NB4 (cell line): Measurements from ENCODE around the gene CROCC.

Source experiments
- DNase-seq: peaks from one replicate; pipeline ENCODE4 v3.0.0; 2010; ENCODE audit warnings: low read depth
- H3K4me3 ChIP-seq: one replicate; pipeline ENCODE4 v1.5.1; 2011; ENCODE audit warnings: mild to moderate bottlenecking, low read depth, low read length, moderate library complexity
- MYC ChIP-seq: IDR thresholded peaks from 2 replicates; pipeline ENCODE4 v1.6.1; 2011; ENCODE audit warnings: low read depth, low read length
- POLR2A ChIP-seq: IDR thresholded peaks from 2 replicates; pipeline ENCODE4 v1.6.1; 2011; ENCODE audit warnings: mild to moderate bottlenecking; ENCODE audit not compliant: insufficient read length; ENCODE audit errors: extremely low read depth
- TF ChIP-seq, protein P1 (sequence below): IDR thresholded peaks from 2 replicates; pipeline ENCODE4 v1.6.1; 2011; ENCODE audit warnings: low read depth, low read length
- TF ChIP-seq, protein P2 (sequence below): IDR thresholded peaks from one replicate; pipeline ENCODE4 v1.5.1; 2012; ENCODE audit warnings: low read depth, low read length

CROCC gene

DNA sequence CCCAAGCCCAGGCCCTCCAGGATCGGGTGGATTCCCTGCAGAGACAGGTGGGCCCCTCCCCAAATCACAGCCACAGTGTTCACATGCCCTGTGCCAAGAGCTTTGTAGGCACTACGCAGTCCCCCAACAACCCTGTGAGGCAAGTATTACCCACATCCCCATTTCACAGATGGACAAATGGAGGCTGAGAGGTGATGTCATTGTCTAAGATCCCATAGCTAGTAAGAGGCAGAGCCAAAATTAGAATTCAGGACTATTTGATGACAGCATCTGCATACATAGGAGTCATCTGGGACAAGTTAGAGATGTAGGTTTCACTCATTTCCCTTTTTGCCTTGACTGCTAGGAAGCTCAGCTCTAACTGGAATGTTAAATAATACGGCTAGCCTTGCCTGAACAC, 46.6 kb downstream of the CROCC start:
- TF ChIP-seq POLR2A = no peak
- TF ChIP-seq, protein P1, sequence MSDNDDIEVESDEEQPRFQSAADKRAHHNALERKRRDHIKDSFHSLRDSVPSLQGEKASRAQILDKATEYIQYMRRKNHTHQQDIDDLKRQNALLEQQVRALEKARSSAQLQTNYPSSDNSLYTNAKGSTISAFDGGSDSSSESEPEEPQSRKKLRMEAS = no peak
- TF ChIP-seq, protein P2, sequence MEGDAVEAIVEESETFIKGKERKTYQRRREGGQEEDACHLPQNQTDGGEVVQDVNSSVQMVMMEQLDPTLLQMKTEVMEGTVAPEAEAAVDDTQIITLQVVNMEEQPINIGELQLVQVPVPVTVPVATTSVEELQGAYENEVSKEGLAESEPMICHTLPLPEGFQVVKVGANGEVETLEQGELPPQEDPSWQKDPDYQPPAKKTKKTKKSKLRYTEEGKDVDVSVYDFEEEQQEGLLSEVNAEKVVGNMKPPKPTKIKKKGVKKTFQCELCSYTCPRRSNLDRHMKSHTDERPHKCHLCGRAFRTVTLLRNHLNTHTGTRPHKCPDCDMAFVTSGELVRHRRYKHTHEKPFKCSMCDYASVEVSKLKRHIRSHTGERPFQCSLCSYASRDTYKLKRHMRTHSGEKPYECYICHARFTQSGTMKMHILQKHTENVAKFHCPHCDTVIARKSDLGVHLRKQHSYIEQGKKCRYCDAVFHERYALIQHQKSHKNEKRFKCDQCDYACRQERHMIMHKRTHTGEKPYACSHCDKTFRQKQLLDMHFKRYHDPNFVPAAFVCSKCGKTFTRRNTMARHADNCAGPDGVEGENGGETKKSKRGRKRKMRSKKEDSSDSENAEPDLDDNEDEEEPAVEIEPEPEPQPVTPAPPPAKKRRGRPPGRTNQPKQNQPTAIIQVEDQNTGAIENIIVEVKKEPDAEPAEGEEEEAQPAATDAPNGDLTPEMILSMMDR = no peak
- no peak for TF ChIP-seq MYC
- H3K4me3 ChIP-seq = no peak overlapping the region
- no peak for DNase-seq

DNA sequence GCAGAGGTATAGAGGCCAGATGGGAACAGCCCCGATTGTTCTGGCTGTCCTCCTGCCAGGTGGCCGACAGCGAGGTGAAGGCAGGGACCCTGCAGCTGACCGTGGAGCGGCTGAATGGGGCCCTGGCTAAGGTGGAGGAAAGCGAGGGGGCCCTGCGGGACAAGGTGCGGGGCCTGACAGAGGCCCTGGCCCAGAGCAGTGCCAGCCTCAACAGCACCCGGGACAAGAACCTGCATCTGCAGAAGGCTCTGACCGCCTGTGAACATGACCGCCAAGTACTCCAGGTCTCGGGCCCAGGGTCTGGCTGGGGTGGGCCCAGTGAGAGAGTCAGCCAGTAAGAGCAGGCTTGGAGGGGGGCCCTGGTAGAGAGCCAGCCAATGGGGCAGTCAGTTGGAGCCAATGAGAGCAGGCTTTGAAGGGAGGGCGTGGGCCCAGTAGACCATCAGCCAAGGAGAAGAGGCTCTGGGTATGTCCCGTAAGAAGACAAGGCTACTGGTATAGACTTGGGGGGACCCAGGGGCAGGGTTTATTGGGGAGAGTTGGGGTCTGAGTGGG, 47.4 kb downstream of the CROCC start:
- DNase-seq = no peak
- TF ChIP-seq POLR2A (no peak), MYC (no peak)
- TF ChIP-seq, protein P1 = no peak
- TF ChIP-seq, protein P2 = no peak
- H3K4me3 ChIP-seq = no peak overlapping the region

DNA sequence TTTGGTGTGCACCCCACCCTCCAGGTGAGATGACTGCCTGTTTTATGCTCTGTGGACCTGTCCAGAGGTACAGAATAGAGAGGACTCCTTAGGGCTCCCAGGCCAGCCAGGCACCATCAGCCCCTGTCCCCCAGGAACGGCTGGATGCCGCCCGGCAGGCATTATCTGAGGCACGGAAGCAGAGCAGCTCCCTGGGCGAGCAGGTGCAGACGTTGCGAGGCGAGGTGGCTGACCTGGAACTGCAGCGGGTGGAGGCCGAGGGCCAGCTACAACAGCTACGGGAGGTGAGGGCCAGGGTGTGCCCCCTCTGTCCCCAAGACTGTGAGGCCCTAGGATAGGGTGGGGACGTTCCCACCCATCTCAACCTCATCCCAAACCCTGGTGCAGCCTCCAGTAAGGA, 47.9 kb downstream of the CROCC start:
- H3K4me3 ChIP-seq = no peak overlapping the region
- DNase-seq = no peak
- no peak for TF ChIP-seq MYC
- TF ChIP-seq, protein P2 = no peak
- TF ChIP-seq, protein P1 = no peak
- no peak for TF ChIP-seq POLR2A

DNA sequence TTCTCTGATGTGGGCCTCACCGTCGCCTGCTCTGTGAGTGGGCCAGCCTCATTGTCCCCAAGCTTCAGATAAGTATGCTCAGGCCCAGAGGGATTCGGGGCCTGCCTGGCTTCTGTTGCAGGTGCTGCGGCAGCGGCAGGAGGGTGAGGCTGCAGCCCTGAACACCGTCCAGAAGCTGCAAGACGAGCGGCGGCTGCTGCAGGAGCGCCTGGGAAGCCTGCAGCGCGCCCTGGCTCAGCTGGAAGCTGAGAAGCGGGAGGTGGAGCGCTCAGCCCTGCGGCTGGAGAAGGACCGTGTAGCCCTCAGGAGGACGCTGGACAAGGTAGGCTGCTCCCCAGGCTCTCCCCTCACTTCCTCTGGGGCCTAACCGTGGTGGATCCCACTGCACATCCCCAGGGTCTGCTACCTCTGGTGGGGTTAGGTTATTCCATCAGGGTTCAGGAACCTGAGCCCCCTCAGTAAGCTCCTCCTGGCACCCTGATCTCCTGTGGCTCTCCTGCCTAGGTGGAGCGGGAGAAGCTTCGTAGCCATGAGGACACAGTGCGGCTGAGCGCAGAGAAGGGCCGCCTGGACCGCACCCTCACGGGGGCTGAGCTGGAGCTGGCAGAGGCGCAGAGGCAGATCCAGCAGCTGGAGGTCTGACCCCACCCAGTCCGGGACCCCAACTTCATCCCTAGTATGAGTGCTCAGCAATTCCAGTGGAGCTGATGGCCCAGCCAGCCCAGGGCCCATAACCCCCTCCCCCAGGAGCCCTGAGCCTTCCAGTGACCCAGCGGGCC, 48.6 kb downstream of the CROCC start:
- H3K4me3 ChIP-seq = no peak overlapping the region
- TF ChIP-seq MYC = no peak
- TF ChIP-seq, protein P2 = no peak
- TF ChIP-seq, protein P1 = no peak
- TF ChIP-seq POLR2A = no peak
- DNase-seq = no peak

DNA sequence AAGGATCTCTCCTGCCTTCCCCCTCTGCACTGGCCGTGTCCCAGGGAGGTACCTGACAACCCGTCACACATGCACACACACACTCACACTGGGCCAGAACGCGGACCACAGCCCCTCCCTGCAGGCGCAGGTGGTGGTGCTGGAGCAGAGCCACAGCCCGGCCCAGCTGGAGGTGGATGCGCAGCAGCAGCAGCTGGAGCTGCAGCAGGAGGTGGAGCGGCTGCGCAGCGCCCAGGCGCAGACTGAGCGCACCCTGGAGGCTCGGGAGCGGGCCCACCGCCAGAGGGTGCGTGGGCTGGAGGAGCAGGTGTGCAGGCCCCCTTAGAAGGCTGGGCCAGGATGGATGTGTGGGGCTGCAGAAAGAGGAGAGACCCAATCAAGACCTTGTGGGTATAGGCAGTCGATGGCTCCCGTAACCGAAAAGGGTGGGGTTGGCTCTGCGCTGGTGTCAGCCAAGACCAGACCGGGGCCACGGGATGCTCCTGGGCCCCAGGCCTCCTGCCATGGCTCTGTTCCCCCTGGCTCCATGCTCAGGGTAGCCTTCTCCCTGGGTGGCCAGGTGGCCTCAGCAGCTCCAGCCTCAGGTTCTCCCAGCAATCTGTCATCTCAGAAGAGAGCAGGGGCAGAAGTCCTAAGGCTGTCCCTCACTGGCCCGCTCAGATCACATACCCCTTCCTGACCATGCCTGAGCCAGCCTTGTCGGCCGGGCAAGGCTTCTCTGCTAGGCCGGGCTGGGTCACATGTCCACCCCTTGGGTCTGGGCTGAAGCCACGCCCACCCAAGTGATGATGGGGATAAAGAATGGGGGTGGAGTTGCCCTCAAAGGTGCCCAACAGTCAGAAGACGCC, 49.8 kb downstream of the CROCC start:
- H3K4me3 ChIP-seq = no peak overlapping the region
- TF ChIP-seq MYC (no peak), POLR2A (no peak)
- TF ChIP-seq, protein P2 = no peak
- TF ChIP-seq, protein P1 = no peak
- no peak for DNase-seq
